ENCODE measurements around the gene RNF213.

GRCh38 chr17:80441133-80441578 lies 180.5 kb downstream of the RNF213 start:
- TF ChIP-seq, protein P1, sequence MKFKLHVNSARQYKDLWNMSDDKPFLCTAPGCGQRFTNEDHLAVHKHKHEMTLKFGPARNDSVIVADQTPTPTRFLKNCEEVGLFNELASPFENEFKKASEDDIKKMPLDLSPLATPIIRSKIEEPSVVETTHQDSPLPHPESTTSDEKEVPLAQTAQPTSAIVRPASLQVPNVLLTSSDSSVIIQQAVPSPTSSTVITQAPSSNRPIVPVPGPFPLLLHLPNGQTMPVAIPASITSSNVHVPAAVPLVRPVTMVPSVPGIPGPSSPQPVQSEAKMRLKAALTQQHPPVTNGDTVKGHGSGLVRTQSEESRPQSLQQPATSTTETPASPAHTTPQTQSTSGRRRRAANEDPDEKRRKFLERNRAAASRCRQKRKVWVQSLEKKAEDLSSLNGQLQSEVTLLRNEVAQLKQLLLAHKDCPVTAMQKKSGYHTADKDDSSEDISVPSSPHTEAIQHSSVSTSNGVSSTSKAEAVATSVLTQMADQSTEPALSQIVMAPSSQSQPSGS (IDR thresholded peaks at IDR 0.05; ENCODE audit: low read length) = no peak
- no peak for TF ChIP-seq CBX5 (IDR thresholded peaks at IDR 0.05; ENCODE audit: low read depth)
- no peak for TF ChIP-seq CEBPB (IDR thresholded peaks at IDR 0.05; ENCODE audit: borderline replicate concordance in 1 of 2, low read depth in 2 of 2, low read length in 2 of 2)
- no peak for TF ChIP-seq MEF2A (IDR thresholded peaks at IDR 0.05; ENCODE audit: insufficient read depth, low read depth, low read length)
- no peak for TF ChIP-seq TCF12 (IDR thresholded peaks at IDR 0.05; ENCODE audit: low read depth, low read length)
- no peak for TF ChIP-seq E4F1 (IDR thresholded peaks at IDR 0.05; ENCODE audit: borderline replicate concordance, partially characterized antibody)
- TF ChIP-seq POLR2A (IDR thresholded peaks at IDR 0.05; ENCODE audit: low read depth, low read length) = no peak
- TF ChIP-seq ZSCAN29 (IDR thresholded peaks at IDR 0.05) = no peak
- TF ChIP-seq CTCF (IDR thresholded peaks at IDR 0.05 in 2 of 3, conservative IDR thresholded peaks at IDR 0.05 in 1 of 3; ENCODE audit: control insufficient read depth in 2 of 3, extremely low read depth in 1 of 3, insufficient read depth in 1 of 3, low read depth in 3 of 3, low read length in 3 of 3) = no peak
- no peak for TF ChIP-seq BCLAF1 (IDR thresholded peaks at IDR 0.05)
- TF ChIP-seq ATF3 (IDR thresholded peaks at IDR 0.05; ENCODE audit: borderline replicate concordance, extremely low read depth, low read depth, low read length) = no peak
- no peak for TF ChIP-seq ZBTB33 (IDR thresholded peaks at IDR 0.05)
- TF ChIP-seq EED (IDR thresholded peaks at IDR 0.05; ENCODE audit: low read depth) = no peak

All from GM12878 (cell line).